Spleen (tissue), 7 donors: ENCODE measurements around the gene C15orf39.
"Not testable (repeated sequence)": the region's sequence is repeated elsewhere in the genome, so short reads cannot be mapped to it uniquely, and the experiment has no call there.

ENCODE experiments used
- CTCF ChIP-seq, 11 experiments: fragments of 200-600 bp in 7 of 11; fragments of 450-650 bp in 4 of 11; sonication (generic) in 4 of 11; IDR thresholded peaks in 8 of 11; conservative IDR thresholded peaks in 3 of 11; 1 replicate in 7 of 11; 2 replicates in 4 of 11; pipeline versions ENCODE4 v1.4.0 to v1.8.0; 2016 to 2021; ENCODE audit warnings: antibody characterized with exemption in 11 of 11, inconsistent platforms in 4 of 11, mild to moderate bottlenecking in 1 of 11
- POLR2AphosphoS5 ChIP-seq, 3 donors: sonication (generic); formaldehyde crosslinking; IDR thresholded peaks; one replicate each; pipeline ENCODE4 v1.5.1; 2017; ENCODE audit warnings: antibody characterized with exemption in 3 of 3
- donor health status: DM: no; HTN: no; CAD: no; lungs with moderate emphysema.
- donor health status: DM: no; HTN: no; CAD: no.
- donor health status: DM: no; HTN: no; CAD: no.

GRCh38 chr15:75251343-75251742 is 49.7 kb downstream of the C15orf39 start:
- not testable (repeated sequence) for TF ChIP-seq POLR2AphosphoS5 (IDR thresholded peaks at IDR 0.05); CTCF (IDR thresholded peaks at IDR 0.05 in 8 of 11, conservative IDR thresholded peaks at IDR 0.05 in 3 of 11)
